WTC11 (cell line): ENCODE results near the gene CCDC24.

Experiments used
- ATF6 ChIP-seq: sonication (generic); formaldehyde crosslinking; IDR thresholded peaks from 2 replicates; pipeline ENCODE4 v1.8.1; 2023; ENCODE audit warnings: mild to moderate bottlenecking, missing genetic modification reagents
- CTCF ChIP-seq: fragments of 200-600 bp; IDR thresholded peaks from 2 replicates; pipeline ENCODE4 v1.8.0; 2022; ENCODE audit warnings: antibody characterized with exemption
- ELF4 ChIP-seq: sonication (generic); formaldehyde crosslinking; IDR thresholded peaks from 2 replicates; pipeline ENCODE4 v1.8.1; 2022; ENCODE audit warnings: low read depth, mild to moderate bottlenecking, moderate library complexity, missing genetic modification reagents
- MXD4 ChIP-seq: fragments of 250-450 bp; sonication (Bioruptor Pico); IDR thresholded peaks from 2 replicates; pipeline ENCODE4 v1.8.0; 2021; ENCODE audit warnings: mild to moderate bottlenecking, moderate library complexity, borderline replicate concordance
- PRDM15 ChIP-seq: sonication (generic); formaldehyde crosslinking; IDR thresholded peaks from 2 replicates; pipeline ENCODE4 v1.8.0; 2022; ENCODE audit warnings: missing genetic modification reagents
- TEAD4 ChIP-seq: sonication (generic); formaldehyde crosslinking; IDR thresholded peaks from 2 replicates; pipeline ENCODE4 v1.8.0; 2022; ENCODE audit warnings: mild to moderate bottlenecking, missing genetic modification reagents
- ZNF512 ChIP-seq: sonication (generic); formaldehyde crosslinking; IDR thresholded peaks from 2 replicates; pipeline ENCODE4 v1.8.1; 2022; ENCODE audit warnings: missing genetic modification reagents, borderline replicate concordance

GRCh38 chr1:43960798-43961197 lies 30.6 kb upstream of the CCDC24 start:
- no peak for TF ChIP-seq ATF6 (CRISPR knock-in tag)
- no peak for TF ChIP-seq PRDM15
- TF ChIP-seq CTCF = no peak
- TF ChIP-seq MXD4 = no peak
- no peak for TF ChIP-seq TEAD4 (CRISPR knock-in tag)
- no peak for TF ChIP-seq ELF4
- TF ChIP-seq ZNF512 (CRISPR knock-in tag) = no peak
